ENCODE results near the gene MEDAG.

MEDAG gene

GRCh38 chr13:30905932-30906383, at the start of gene MEDAG:
TSS of gene MEDAG (plus strand) at chr13:30906271. CDS start at chr13:30906516, 245 bp downstream.
- no peak for DNase-seq (ENCODE audit: low read depth, low spot score)

- no peak for DNase-seq (ENCODE audit: low read depth, low spot score)
These were observed 49.1 kb upstream of the MEDAG start for GRCh38 chr13:30857018-30857417.

- no peak for DNase-seq (ENCODE audit: low read depth, low spot score)
These were observed 48.4 kb upstream of the MEDAG start for GRCh38 chr13:30857636-30858035.

- DNase-seq (ENCODE audit: low read depth, low spot score) = no peak
These were observed 46.7 kb upstream of the MEDAG start for GRCh38 chr13:30859326-30859725.

- DNase-seq (ENCODE audit: low read depth, low spot score) = no peak
These were observed 44.9 kb upstream of the MEDAG start for GRCh38 chr13:30861163-30861562.

GRCh38 chr13:30861836-30862467, 44.1 kb upstream of the MEDAG start:
- DNase-seq (ENCODE audit: low read depth, low spot score) = no peak

- DNase-seq (ENCODE audit: low read depth, low spot score) = no peak
These were observed 43.4 kb upstream of the MEDAG start for GRCh38 chr13:30862707-30863106.

GRCh38 chr13:30863231-30863630, 42.8 kb upstream of the MEDAG start:
- no peak for DNase-seq (ENCODE audit: low read depth, low spot score)

GRCh38 chr13:30863796-30864195, 42.3 kb upstream of the MEDAG start:
- no peak for DNase-seq (ENCODE audit: low read depth, low spot score)

GRCh38 chr13:30864433-30865122, 41.5 kb upstream of the MEDAG start:
- no peak for DNase-seq (ENCODE audit: low read depth, low spot score)

GRCh38 chr13:30865123-30866049, 40.7 kb upstream of the MEDAG start:
- DNase-seq (ENCODE audit: low read depth, low spot score) = no peak

GRCh38 chr13:30866677-30867076, 39.4 kb upstream of the MEDAG start:
- DNase-seq (ENCODE audit: low read depth, low spot score) = no peak

GRCh38 chr13:30867089-30867669, 38.9 kb upstream of the MEDAG start:
- DNase-seq (ENCODE audit: low read depth, low spot score) = no peak

- DNase-seq (ENCODE audit: low read depth, low spot score) = no peak
These were observed 37.1 kb upstream of the MEDAG start for GRCh38 chr13:30868799-30869470.

GRCh38 chr13:30869491-30869890, 36.6 kb upstream of the MEDAG start:
- no peak for DNase-seq (ENCODE audit: low read depth, low spot score)

GRCh38 chr13:30870049-30870884, 35.8 kb upstream of the MEDAG start:
- DNase-seq (ENCODE audit: low read depth, low spot score) = no peak

- DNase-seq (ENCODE audit: low read depth, low spot score) = no peak
These were observed 35.0 kb upstream of the MEDAG start for GRCh38 chr13:30870916-30871587.

GRCh38 chr13:30871588-30872275, 34.3 kb upstream of the MEDAG start:
- DNase-seq (ENCODE audit: low read depth, low spot score) = no peak

- DNase-seq (ENCODE audit: low read depth, low spot score) = no peak
These were observed 33.8 kb upstream of the MEDAG start for GRCh38 chr13:30872276-30872594.

All from iPS DF 19.7 (cell line).